ENCODE measurements around the gene ARHGEF3.

The ARHGEF3 gene

GRCh38 chr3:56800130-56800831 is 1.5 kb downstream of the ARHGEF3 start:
- intact Hi-C loops (cut with DNase I), result loop anchor here (2.0 kb wide), 1 partner anchor 189 kb away; no protein-coding TSS in a partner anchor
- peak in 4 of 10 donors; percentile 19 to 83 (median 53) for DNase-seq

DNA sequence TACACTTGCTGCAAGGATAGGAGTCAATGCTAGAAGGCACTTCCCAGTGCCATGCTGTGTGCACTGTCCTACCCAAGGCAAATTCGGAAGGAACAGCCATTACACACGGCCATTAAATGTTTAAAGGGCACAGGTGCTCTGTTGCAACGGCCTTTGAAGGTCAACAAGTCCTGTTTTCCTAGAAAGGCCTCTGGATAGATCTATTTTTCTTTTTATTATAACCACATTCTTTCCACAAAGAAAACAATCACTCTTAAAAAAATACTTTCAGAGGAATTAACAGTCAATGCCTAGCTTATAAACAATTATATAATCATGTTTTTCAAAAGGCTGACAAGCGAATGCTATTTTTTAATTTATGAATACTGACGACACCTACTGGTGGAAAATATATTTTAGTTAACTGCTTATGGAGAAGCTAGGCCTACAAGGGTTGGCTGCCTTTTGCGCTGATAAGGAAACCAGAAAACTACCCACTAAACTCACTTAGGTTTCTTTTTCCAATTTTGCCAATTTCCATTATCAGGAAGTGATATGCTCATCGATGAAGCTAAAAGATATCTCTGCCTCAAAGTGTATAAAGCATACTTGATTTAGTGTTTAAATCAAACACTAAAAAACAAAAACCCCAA is 2.4 kb downstream of the ARHGEF3 start:
- DNase-seq, result no peak
- intact Hi-C loops (cut with DNase I), result loop anchor here (1.0 kb wide), 1 partner anchor 97 kb away; no protein-coding TSS in a partner anchor

DNA sequence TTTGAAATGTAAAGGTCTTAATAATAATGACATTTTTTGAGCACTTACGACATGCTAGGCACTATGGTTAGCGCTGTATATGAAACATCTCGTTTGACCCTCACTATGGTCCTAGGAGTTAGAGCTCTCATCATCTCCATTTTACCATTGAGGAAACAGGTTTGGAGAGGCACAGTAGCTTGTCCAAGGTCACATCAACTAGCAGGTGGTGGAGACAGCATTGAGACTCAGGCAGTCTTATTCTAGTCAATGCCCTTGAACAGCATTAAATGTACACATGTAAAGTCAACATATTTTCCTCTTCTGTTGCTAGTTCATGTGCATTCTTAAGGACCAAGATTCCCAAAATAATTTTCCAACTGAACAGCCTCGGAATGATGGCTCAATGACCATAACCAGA is 4.8 kb downstream of the ARHGEF3 start:
- intact Hi-C loops (cut with DNase I), result no loop called here
- no peak for DNase-seq

DNA sequence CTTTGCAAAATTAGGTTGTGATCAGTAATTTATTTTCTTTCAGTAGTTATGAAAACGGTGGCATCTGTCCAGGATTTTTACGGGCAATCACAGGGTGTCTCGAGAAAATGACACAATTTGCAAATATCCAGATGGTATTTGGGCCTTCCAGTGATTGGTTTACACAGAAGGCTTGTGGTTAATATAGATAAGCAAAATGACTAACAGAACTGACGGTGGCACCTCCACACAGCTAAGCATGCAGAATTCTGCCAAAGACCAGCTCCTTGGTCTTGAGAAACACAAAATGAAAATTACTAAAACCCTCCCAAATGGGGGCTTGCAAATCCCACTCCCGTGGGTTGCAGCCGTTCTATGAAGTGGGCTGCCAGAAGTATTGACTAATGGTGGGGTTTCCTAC is 5.5 kb downstream of the ARHGEF3 start:
- intact Hi-C loops (cut with DNase I), result no loop called here
- no peak for DNase-seq

GRCh38 chr3:56795829-56796185 is 5.9 kb downstream of the ARHGEF3 start:
- intact Hi-C loops (cut with DNase I), result no loop called here
- no peak for DNase-seq

DNA sequence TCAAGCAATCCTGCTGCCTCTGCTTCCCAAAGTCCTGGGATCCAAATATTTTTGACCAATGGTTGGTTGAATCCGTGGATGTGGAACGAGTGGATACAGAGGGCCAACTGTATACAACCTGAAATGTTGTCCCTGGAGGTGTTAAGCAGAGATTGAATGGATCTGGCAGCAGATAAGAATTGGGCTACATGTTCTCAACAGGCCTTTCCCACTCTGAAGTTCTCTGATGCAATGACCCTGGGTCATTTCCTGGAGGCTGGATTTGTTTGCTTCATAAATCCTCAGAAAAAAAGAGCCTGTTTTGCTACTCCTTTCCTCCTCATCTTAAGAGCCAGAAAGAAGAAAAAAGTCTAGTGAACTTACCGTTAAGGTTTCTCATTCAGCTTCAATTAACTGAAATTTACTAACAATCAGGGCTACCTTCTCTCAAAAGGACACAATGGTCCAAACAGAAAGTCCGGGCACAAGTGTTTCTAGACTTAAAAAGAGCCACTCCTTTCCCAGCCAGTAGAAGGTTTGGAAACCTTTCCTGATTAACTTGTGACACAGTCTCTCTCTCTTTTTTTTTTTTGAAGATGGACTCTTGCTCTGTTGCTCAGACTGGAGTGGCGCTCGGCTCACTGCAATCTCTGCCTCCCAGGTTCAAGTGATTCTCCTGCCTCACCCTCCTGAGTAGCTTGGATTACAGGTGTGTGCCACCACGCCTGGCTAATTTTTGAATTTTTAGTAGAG is 6.5 kb downstream of the ARHGEF3 start:
- intact Hi-C loops (cut with DNase I), result no loop called here
- DNase-seq, result no peak

DNA sequence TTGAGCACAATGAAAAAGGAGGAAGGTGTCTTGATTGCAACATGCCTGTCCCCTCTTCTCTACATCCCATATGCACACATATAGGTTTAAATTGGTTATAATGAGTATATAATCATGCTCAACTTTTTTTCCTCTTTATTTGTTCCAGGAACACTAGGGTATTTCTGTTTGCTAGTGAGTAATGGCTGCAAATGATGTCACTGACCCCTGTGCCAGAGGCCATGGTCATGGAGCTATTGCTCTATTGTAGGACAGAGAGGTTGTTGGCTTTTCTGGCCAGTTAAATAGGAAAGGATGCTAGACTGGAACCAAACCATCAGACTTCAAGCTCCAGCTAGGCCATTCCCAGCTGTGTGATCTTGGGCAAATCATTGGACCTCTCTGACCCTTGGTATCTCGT is 9.6 kb downstream of the ARHGEF3 start:
- intact Hi-C loops (cut with DNase I), result no loop called here
- DNase-seq, result no peak

DNA sequence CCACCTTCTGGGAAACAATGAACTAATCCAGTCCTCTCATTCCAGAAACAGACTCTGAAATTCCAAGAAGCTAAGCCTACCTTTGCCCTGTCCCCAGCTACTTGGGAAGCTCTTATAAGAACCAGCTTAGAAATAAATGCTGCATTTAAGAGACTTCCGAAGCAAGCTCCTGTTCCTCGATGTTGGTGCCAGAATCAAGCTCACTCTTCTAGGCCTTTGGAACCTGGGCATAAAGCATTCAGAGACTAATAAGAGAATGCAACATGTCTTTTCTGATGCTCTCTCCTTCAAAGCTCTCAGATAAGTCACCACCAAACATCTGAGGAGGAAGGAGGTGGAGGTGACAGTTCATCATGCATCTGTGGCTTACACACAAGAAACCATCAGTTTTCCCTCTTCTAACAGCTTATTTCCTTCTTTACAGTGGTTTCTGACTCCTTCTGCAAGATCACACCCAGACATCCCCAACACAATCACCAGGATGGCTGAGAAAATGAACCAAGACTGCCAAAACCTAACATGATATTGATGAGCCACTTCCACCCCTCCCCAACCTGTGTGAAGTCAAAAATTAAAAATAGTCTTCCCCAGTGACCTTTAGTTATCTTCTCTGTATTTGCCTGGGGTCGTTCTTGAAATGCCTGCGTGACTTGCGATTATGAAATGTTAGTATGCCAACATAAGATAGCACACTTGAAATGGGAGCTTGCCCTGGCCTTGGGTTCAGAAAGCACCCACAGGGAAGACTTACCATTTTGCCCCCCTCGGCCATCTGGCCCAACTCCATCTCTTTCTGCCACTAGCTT is 11.5 kb downstream of the ARHGEF3 start:
- intact Hi-C loops (cut with DNase I), result no loop called here
- DNase-seq, result no peak

DNA sequence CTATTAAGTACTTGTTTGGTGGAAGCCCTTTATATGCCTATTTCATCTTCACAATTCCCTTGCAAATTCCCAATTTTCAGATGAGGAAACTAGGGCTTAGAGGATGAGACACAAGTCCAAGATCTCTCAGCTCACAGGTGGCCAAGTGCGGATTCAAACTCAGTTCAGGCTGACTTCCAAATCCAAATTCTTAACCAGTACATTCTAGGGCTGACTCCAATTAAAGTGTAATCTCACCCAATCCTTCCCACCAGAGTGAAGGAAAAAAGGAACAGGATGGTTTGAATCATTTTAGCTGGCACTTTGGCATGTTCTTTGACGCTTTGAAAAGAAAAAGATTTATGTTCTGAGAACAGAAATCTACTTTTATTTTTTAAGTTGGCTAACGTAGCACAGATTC is 12.7 kb downstream of the ARHGEF3 start:
- intact Hi-C loops (cut with DNase I), result no loop called here
- no peak for DNase-seq

- DNase-seq, result no peak
- intact Hi-C loops (cut with DNase I), result no loop called here
These were observed 13.2 kb downstream of the ARHGEF3 start for GRCh38 chr3:56788521-56788920.

DNA sequence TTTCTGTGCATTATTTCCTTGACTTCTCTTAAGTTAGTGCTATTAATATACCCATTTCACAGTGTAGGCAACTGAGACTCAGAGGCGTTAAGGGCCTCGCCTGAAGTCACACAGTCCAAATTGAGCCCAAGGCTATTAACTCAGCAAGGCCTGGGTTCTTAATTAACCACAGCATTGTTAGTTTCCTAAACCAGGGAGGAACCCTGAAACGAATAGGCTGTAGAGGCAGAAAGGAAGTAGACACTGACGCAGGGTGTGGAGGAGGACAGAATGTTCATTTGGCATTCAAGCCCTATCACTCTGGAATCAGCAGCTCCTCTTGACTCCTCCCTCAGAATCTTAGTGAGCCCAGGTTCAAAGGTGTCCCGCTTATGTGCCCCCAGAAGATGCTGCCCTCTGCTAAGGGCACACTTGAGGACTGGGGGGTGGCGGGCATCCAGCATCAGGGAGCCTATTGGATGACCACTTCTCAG is 13.9 kb downstream of the ARHGEF3 start:
- no peak for DNase-seq
- intact Hi-C loops (cut with DNase I), result no loop called here

GRCh38 chr3:56787258-56787775 is 14.4 kb downstream of the ARHGEF3 start:
- intact Hi-C loops (cut with DNase I), result no loop called here
- no peak for DNase-seq

GRCh38 chr3:56785499-56785898 is 16.2 kb downstream of the ARHGEF3 start:
- intact Hi-C loops (cut with DNase I), result no loop called here
- DNase-seq, result no peak

DNA sequence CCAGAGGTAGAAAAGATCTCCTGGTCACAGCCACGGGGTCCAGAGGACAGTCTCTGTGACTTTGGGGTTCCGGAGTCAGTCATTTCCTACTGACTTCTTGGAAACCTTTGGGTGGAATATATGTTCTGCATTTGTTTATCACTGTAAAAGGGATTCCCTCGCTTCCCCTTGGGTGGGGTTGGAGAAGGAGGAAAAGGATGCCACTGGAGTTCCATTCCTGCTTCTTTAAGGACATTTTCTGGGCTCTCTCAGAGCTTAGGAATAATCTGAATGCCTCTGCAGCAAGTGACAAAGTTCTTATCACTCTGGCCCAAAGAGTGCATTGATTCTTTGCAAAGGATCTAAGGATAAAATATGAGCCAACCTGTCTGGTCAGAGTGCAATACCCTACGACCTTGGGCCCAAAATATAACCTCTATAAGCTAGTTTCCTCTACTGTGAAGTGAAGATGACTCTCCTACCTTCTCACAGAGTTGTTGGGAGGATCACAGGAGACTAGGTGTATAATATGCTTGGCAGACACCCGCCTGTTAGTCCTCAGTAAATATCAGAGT is 17.2 kb downstream of the ARHGEF3 start:
- intact Hi-C loops (cut with DNase I), result no loop called here
- DNase-seq, result no peak

GRCh38 chr3:56783644-56784447 is 17.9 kb downstream of the ARHGEF3 start:
- DNase-seq, result peak in 1 of 10 donors; percentile 17
- intact Hi-C loops (cut with DNase I), result no loop called here

GRCh38 chr3:56782906-56783305 is 18.8 kb downstream of the ARHGEF3 start:
- intact Hi-C loops (cut with DNase I), result no loop called here
- no peak for DNase-seq

DNA sequence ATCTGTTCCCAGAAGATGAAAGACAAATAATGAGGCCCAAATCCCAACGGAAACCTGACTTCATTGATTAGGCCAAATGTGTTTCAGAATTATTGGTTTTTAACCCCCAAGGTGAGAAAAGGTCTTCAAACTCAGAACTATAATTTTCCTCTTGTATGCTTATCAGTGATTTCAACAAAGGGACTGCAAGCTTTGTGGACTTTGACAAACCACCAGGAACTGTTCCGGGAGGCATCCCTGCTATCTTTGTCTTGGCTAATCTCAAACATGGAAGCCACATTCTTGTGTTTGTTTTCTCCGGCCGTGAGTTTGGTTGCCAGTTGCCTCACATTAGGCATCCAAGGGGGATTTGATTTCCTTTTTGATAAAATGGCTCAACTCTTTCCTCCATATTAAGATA is 19.5 kb downstream of the ARHGEF3 start:
- no peak for DNase-seq
- intact Hi-C loops (cut with DNase I), result no loop called here

- intact Hi-C loops (cut with DNase I), result no loop called here
- DNase-seq, result no peak
These were observed 20.0 kb downstream of the ARHGEF3 start for GRCh38 chr3:56781762-56782161.

GRCh38 chr3:56780936-56781335 is 20.8 kb downstream of the ARHGEF3 start:
- intact Hi-C loops (cut with DNase I), result no loop called here
- no peak for DNase-seq
